NCI-H128 (cell line): ENCODE results near the gene KIRREL1.

Source experiments
- DNase-seq: peaks from one replicate; lab custom pipeline; 2025; ENCODE audit not compliant: unreplicated experiment; lab: John Stamatoyannopoulos, UW

The KIRREL1 gene

DNA sequence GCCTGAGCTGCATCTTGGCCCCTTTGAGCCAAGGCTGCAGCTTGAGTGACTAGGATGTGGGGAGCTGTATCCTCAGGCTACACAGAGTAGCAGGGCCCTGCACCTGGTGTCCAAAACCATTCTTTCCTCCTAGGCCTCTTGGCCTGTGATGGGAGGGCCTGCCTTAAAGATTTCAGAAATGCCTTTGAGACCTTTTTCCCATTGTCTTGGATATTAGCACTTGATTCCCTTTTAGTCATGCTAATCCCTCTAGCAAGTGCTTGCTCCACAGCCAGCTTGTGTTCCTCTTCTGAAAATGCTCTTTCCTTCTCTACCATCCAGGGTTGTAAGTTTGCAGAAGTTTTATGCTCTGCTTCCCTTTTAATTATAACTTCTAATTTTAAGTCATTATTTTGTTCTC is 21.7 kb upstream of the KIRREL1 start:
- DNase-seq, result no peak

DNA sequence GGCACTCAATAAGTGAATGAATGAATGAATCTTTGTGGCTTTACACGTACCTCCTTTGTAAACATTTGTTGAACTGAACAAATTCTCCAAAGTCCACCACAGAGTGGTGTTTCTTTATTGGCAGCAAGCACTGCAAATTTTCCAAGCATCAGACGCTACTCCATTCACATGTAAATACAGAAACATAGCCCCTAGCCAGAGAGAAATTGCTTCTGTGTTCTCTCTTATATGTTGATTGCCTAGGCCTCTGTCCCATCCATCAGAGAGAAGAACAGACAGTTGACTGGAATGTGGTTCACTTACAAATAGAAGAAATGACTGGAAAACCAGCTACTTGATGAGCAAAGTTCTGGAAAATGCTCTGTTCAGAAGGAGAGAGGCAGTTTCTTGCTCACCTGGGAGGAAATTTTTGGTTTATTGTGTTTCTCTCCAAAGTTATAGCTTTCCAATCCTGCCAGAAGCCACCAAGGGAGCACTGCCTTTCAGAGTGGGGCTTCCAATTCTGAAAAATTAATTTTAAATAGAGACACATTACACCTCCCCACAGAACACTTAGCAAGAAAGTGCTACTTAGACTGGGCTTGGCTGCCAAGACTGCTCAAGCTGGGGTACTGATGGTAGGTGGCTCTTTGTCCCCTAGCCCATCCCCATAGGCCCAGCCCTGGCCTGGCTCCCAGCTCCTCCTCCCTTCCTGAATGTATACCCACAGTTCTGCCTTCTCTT is 18.1 kb upstream of the KIRREL1 start:
- no peak for DNase-seq

- no peak for DNase-seq
Observed at GRCh38 chr1:157976888-157977287, 16.6 kb upstream of the KIRREL1 start.

GRCh38 chr1:157978586-157979403 is 14.7 kb upstream of the KIRREL1 start:
- DNase-seq, result no peak

GRCh38 chr1:157982136-157982535 is 11.3 kb upstream of the KIRREL1 start:
- DNase-seq, result no peak

GRCh38 chr1:157983787-157984186 is 9.7 kb upstream of the KIRREL1 start:
- no peak for DNase-seq

DNA sequence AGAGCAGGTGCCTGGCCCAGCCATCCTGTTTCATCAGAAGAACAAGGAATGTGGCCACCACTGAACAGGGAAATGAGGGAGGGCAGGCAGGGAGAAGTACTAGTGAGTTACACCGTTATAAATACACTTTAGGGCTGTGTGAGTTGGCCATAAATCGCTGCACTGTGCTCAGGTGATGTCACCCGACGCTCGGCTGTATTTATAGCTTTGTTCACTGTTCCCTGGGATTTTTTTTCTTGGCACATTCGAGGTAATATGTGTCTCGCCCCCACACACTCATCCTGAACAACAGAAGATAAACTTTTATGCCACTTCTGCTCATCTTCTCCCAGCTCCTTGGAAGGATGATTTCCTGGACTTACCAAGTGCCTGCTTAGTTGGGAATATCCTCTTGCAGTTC is 9.0 kb upstream of the KIRREL1 start:
- no peak for DNase-seq

- no peak for DNase-seq
Observed at GRCh38 chr1:157985473-157985872, 8.0 kb upstream of the KIRREL1 start.

DNA sequence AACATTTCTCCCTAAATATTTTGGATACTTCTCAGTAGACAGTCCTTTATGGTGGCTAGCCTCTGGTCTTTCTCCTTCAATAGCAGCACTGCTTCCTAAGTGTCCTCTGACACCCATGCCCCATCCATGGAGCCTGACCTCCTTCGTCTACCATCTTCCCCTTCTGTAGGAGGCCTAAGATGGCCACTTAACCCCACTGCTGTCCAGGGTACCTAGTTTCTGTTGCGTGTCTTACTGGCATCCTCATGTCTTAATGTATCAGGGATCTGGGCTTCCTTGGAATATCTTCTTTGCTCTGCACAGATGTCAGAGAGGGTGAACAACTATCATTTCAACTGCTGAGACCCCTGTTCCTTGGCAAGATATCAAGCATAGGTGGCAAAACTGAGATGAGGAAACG is 5.4 kb upstream of the KIRREL1 start:
- DNase-seq, result no peak

- no peak for DNase-seq
Observed at GRCh38 chr1:157992031-157992832, 1.2 kb upstream of the KIRREL1 start.

GRCh38 chr1:157992833-157993146 is 655 bp upstream of the KIRREL1 start:
- DNase-seq, result no peak

- no peak for DNase-seq
Observed at GRCh38 chr1:157993918-157994605, 617 bp downstream of the KIRREL1 start.

DNA sequence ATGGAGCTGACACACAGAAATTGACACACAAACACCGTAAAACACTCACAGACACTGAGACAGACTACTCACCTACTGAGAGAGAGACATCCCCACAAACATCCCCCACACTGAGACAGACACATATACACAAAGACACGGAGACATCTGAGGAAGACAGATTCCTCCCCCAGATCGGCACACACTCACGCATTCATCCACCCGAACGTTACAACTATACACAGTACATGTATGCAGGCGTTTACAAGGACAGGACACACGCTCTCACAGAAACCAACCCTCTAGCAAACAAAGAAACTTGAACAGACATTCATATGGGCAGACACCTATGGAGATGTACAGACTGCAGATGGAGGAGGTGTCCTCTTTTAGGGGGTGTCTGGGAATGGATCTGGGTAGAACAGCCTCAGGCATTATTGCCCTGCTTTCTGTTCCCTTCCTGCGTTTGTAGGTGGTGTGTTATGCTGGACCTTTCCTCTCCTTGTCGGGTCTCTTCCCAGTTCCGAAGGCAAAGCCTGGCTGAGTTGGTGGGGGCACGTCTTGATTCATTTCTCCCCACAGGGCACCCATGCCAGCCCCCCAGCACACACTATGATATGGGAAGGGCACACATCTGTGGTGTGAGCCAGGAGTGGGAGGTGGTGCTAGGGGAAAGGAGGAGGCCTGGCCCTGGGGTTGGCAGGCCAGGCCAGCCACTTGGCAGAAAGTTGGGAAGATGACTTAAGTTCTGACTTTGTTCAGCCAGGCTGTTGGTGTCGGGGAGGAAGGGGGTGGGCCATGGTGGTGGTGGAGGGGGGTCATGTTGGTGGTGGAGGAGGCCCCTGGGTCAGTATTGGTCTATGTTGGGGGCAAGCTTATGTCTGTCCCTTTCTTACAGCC is 1.5 kb downstream of the KIRREL1 start:
- DNase-seq, result no peak

GRCh38 chr1:157995583-157996169 is 2.2 kb downstream of the KIRREL1 start:
- no peak for DNase-seq

DNA sequence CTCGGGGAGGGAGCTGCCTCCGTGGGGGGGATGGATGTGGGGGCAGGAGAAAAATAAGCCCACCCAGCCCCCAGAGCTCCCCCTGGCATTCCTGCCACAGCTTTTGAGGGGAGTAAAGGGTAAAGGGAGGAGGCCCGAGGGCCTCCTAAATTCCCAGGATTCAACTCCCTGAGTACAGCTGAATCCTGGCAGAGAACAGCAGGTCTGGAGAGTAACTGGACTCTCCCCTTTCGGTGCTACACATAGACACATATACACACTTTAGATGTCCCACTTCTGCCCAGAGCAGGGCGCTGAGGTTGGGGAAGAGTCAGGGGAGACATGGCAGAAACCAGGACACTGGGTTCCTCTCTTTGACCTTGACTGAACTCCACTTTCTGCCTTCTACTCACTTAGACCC is 3.0 kb downstream of the KIRREL1 start:
- no peak for DNase-seq

GRCh38 chr1:158000507-158000906 is 7.1 kb downstream of the KIRREL1 start:
- DNase-seq, result no peak

GRCh38 chr1:158002022-158002630 is 8.7 kb downstream of the KIRREL1 start:
- DNase-seq, result no peak

DNA sequence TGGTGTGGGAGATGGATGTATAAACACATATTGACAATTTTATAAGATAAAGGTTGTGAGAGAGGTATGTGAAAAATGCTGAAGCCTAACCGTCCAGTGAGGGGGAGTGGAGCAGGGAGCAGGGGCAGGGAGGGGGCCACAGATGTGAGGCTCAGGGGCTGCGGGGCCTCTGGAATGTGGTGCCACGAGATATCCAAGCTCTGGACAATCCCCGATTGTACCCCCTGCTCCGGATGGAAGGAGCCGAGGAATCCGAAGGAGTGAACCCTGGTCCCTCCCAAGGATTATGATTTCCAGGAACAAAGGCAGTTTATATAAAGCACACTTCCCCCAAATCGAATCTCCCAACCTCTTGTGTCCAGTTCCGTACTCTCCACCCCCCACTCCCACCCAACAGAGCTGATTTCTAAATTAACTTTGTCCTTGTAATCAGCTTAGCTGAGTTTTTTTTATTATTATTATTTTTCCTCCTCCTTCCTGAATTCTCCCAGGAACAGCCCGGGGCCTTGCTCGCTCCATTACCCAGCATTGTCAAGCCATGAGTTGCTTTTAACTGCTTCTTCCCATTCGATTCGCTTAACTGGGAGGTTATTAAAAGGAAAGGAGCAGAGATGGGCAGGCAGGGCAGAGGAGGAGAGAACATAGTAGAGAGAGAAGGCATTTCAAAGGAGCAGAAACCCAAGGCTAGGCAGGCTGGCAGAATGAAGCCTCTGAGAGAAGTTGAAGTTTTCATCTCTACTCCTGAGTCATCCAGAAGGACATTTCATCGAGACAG is 9.4 kb downstream of the KIRREL1 start:
- no peak for DNase-seq

DNA sequence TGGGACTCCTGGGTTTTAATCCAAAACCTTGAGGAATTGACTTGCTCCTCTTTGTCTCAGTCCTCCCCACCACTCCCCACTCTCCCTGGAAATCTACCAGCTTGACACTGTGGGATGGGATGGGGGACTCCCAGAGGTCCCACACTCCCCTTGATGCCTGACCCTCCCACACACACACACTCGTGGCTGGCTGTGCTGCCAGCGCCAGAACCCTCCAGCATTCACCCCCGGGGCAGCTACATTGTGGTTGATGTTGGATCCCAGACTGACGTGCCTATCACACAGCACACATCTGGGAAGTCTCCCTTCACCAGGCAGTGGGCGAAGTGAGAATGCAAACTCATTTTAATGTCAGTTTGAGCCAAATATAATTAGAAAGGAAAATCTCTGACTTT is 10.0 kb downstream of the KIRREL1 start:
- DNase-seq, result no peak
